Esophagus muscularis mucosa (tissue), 4 donors: ENCODE measurements around the gene CCL11. TPM values are rescaled to one million over a fixed set of nuclear protein-coding genes. Genes with fewer than 3 reads are reported as not detected.

Experiments
- DNase-seq: peaks from one replicate; pipeline ENCODE4 v3.0.0-alpha.2; 2017; ENCODE audit errors: extremely low spot score
- H3K27ac ChIP-seq, 4 donors: fragments of 200-600 bp; sonication (generic); replicated peaks in 1 of 4; 1 replicate in 3 of 4; 2 replicates in 1 of 4; pipeline ENCODE4 v1.5.1; 2016 to 2019; ENCODE audit warnings: mild to moderate bottlenecking in 1 of 4
- H3K27me3 ChIP-seq, 4 donors: fragments of 200-600 bp; sonication (generic); one replicate each; pipeline versions ENCODE4 v1.5.1 to v1.6.0; 2016 to 2019
- H3K36me3 ChIP-seq, 4 donors: fragments of 200-600 bp; sonication (generic); one replicate each; pipeline ENCODE4 v1.5.1; 2016 to 2019
- H3K4me1 ChIP-seq, 4 donors: fragments of 200-600 bp; sonication (generic); one replicate each; pipeline ENCODE4 v1.5.1; 2016 to 2019
- H3K4me3 ChIP-seq, 4 donors: fragments of 200-600 bp; sonication (generic); 1 replicate in 2 of 4; 2 replicates in 2 of 4; pipeline ENCODE4 v1.5.1; 2016 to 2019; ENCODE audit warnings: mild to moderate bottlenecking in 4 of 4, moderate library complexity in 1 of 4
- H3K9me3 ChIP-seq, 4 donors: fragments of 200-600 bp; sonication (generic); 1 replicate in 3 of 4; 2 replicates in 1 of 4; pipeline ENCODE4 v1.5.1; 2016 to 2019
- CTCF ChIP-seq, 3 experiments: fragments of 200-600 bp in 2 of 3; fragments of 450-650 bp in 1 of 3; sonication (generic) in 2 of 3; IDR thresholded peaks; one replicate each; pipeline ENCODE4 v1.5.1; 2017 to 2019; ENCODE audit warnings: antibody characterized with exemption in 3 of 3, mild to moderate bottlenecking in 2 of 3, moderate library complexity in 1 of 3
- EP300 ChIP-seq: sonication (generic); formaldehyde crosslinking; IDR thresholded peaks from one replicate; pipeline ENCODE4 v1.6.1; 2017; ENCODE audit warnings: antibody characterized with exemption
- POLR2A ChIP-seq: fragments of 450-650 bp; IDR thresholded peaks from one replicate; pipeline ENCODE4 v1.6.1; 2017; ENCODE audit warnings: antibody characterized with exemption, moderate library complexity, mild to moderate bottlenecking, low read depth
- POLR2AphosphoS5 ChIP-seq, 2 donors: sonication (generic); formaldehyde crosslinking; IDR thresholded peaks; one replicate each; pipeline ENCODE4 v1.6.1; 2017; ENCODE audit warnings: antibody characterized with exemption in 2 of 2
- WGBS: methylation state at CpG from one replicate; pipeline ENCODE4 v1.1.5; 2018; 5-methylcytosine and 5-hydroxymethylcytosine counted together
- intact Hi-C: fragments of 100-400 bp; cut with DNase I; formaldehyde crosslinking; loops from one replicate; pipeline ENCODE4 v1.15.1; 2023
- total RNA-seq, 4 donors: library from RNA; depleted of rRNA; stranded (reverse); fragments of >200 nt; gene quantifications; one replicate each; pipeline versions ENCODE4 v1.1.0 to v1.2.1, GENCODE V29; 2016

Gene CCL11
- total RNA-seq, 4 donors from 2014 or later, result 2.0 to 8.8 (median 6.6) TPM

- no peak overlapping the region for H3K4me3 ChIP-seq
- no peak for TF ChIP-seq CTCF (IDR thresholded peaks at IDR 0.05)
- TF ChIP-seq EP300, result no peak
- no peak for TF ChIP-seq POLR2AphosphoS5 (IDR thresholded peaks at IDR 0.05)
- TF ChIP-seq POLR2A, result no peak
- intact Hi-C loops, result no loop called here
- H3K9me3 ChIP-seq, result no peaks in the 10 kb centered on the region
- no peak for DNase-seq
- 74% methylated on average over 7 of the region's 7 CpGs for WGBS
- H3K36me3 ChIP-seq, result no peaks in the 10 kb centered on the region
- H3K27ac ChIP-seq, result peak overlapping the region in 1 of 4 donors; percentile 35
- H3K4me1 ChIP-seq, result peaks cover 24 to 41% (median 37%) of the 10 kb centered on the region in 4 donors
- peaks cover 0 to 4% (median 0%) of the 10 kb centered on the region in 4 donors for H3K27me3 ChIP-seq
Measured at GRCh38 chr17:34311291-34311690, 25.7 kb downstream of the CCL11 start.

- peaks cover 17 to 33% (median 29%) of the 10 kb centered on the region in 4 donors for H3K4me1 ChIP-seq
Measured at GRCh38 chr17:34312080-34312479, 26.5 kb downstream of the CCL11 start.

GRCh38 chr17:34313164-34313563 is 27.6 kb downstream of the CCL11 start:
- intact Hi-C loops, result no loop called here
- H3K4me1 ChIP-seq, result peaks cover 11 to 23% (median 20%) of the 10 kb centered on the region in 4 donors

More at GRCh38 chr17:34312080-34312479, 26.5 kb downstream of the CCL11 start:
- WGBS, result 27% methylated on average over 5 of the region's 5 CpGs
- H3K9me3 ChIP-seq, result no peaks in the 10 kb centered on the region
- no peak for DNase-seq
- peaks cover 0 to 4% (median 0%) of the 10 kb centered on the region in 4 donors for H3K27me3 ChIP-seq
- peak overlapping the region; percentile 62 to 69 (median 66) for H3K27ac ChIP-seq
- H3K36me3 ChIP-seq, result no peaks in the 10 kb centered on the region
- TF ChIP-seq POLR2AphosphoS5 (IDR thresholded peaks at IDR 0.05), result peak in 1 of 2 donors; percentile 65
- no peak for TF ChIP-seq EP300
- no peak for TF ChIP-seq CTCF (IDR thresholded peaks at IDR 0.05)
- TF ChIP-seq POLR2A, result no peak
- H3K4me3 ChIP-seq, result no peak overlapping the region
- intact Hi-C loops, result no loop called here

GRCh38 chr17:34314279-34314678 is 28.7 kb downstream of the CCL11 start:
- Histone ChIP-seq H3K27ac (peak overlapping the region; percentile 47 to 69 (median 52)), H3K27me3 (peaks cover 0 to 4% (median 0%) of the 10 kb centered on the region in 4 donors), H3K9me3 (no peaks in the 10 kb centered on the region), H3K36me3 (no peaks in the 10 kb centered on the region), H3K4me3 (no peak overlapping the region), H3K4me1 (peaks cover 14 to 23% (median 20%) of the 10 kb centered on the region in 4 donors)
- WGBS, result 37% methylated on average over 4 of the region's 4 CpGs
- intact Hi-C loops, result no loop called here
- DNase-seq, result peak; percentile 90
- TF ChIP-seq CTCF (IDR thresholded peaks at IDR 0.05) (no peak), POLR2AphosphoS5 (IDR thresholded peaks at IDR 0.05) (peak; percentile 19 to 43), EP300 (no peak)

More at GRCh38 chr17:34313164-34313563, 27.6 kb downstream of the CCL11 start:
- WGBS, result 83% methylated on average over 4 of the region's 4 CpGs
- Histone ChIP-seq H3K9me3 (no peaks in the 10 kb centered on the region), H3K27me3 (peaks cover 0 to 4% (median 0%) of the 10 kb centered on the region in 4 donors), H3K36me3 (no peaks in the 10 kb centered on the region), H3K4me3 (no peak overlapping the region), H3K27ac (peak overlapping the region; percentile 62 to 69 (median 66))
- TF ChIP-seq POLR2AphosphoS5 (IDR thresholded peaks at IDR 0.05) (peak in 1 of 2 donors; percentile 51), CTCF (IDR thresholded peaks at IDR 0.05) (no peak)
- peak; percentile 78 for DNase-seq

GRCh38 chr17:34318474-34318873 is 32.9 kb downstream of the CCL11 start:
- TF ChIP-seq EP300, result no peak
- TF ChIP-seq POLR2A, result no peak
- TF ChIP-seq CTCF (IDR thresholded peaks at IDR 0.05), result no peak
- TF ChIP-seq POLR2AphosphoS5 (IDR thresholded peaks at IDR 0.05), result no peak
- Histone ChIP-seq H3K27ac (no peak overlapping the region), H3K4me1 (peaks cover 6 to 16% (median 11%) of the 10 kb centered on the region in 4 donors), H3K27me3 (no peaks in the 10 kb centered on the region), H3K36me3 (no peaks in the 10 kb centered on the region), H3K9me3 (no peaks in the 10 kb centered on the region), H3K4me3 (no peak overlapping the region)
- 66% methylated on average over 3 of the region's 3 CpGs for WGBS
- no peak for DNase-seq
- intact Hi-C loops, result no loop called here
